ENCODE results near the gene DYNLRB1. TPM values are rescaled to one million over a fixed set of nuclear protein-coding genes. Genes with fewer than 3 reads are reported as not detected.

The DYNLRB1 gene
- total RNA-seq, 1 experiment from 2014 or later: 177 TPM

DNA sequence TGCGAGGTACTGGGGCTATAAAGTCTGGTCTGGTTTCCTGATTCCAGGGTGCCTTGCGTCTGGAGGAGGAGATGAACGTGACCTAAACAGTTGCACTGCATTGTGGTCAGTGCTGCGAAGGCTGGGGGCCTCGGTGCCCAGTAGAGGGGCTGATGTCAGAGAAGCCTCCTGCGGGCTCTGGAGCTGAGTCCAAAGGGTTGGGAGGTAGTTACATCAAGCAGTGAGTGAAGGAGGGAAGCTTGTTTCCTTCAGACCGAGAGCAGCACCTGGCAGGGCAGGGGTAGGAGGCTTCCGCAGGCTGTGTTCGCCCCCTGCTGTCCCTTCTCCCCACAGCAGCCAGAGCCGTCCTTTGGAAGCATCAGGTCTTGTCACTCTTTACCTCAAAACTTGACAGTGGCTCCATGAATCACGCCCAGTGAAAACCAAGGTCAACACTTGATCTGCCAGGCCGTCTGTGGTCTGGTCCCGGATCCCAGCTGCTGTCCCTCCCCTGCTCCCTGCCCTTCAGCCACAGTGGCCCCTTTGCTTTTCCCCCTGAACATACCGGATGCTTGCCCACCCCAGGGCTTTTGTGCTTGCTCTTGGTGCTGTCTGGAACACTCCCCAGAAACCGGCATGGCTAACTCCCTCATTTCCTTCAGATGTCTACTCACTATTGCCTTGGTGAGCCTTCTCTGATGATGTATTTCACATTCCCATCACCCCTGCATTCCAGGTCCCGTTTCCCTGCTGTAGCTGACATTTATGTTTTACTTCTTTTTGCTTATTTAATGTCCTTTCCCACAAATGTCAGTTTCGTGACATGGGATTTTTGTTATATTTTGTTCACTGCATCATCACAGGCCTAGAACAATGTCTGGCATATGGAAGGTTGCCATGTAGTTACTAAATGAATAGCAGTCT is 7.0 kb downstream of the DYNLRB1 start:
- TF ChIP-seq EZH2phosphoT487 (IDR thresholded peaks at IDR 0.05; ENCODE audit: borderline replicate concordance, low read length) (no peak), EZH2 (IDR thresholded peaks at IDR 0.05; ENCODE audit: low read length, unreplicated experiment) (no peak)
- TF ChIP-seq, protein P1, sequence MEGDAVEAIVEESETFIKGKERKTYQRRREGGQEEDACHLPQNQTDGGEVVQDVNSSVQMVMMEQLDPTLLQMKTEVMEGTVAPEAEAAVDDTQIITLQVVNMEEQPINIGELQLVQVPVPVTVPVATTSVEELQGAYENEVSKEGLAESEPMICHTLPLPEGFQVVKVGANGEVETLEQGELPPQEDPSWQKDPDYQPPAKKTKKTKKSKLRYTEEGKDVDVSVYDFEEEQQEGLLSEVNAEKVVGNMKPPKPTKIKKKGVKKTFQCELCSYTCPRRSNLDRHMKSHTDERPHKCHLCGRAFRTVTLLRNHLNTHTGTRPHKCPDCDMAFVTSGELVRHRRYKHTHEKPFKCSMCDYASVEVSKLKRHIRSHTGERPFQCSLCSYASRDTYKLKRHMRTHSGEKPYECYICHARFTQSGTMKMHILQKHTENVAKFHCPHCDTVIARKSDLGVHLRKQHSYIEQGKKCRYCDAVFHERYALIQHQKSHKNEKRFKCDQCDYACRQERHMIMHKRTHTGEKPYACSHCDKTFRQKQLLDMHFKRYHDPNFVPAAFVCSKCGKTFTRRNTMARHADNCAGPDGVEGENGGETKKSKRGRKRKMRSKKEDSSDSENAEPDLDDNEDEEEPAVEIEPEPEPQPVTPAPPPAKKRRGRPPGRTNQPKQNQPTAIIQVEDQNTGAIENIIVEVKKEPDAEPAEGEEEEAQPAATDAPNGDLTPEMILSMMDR (conservative IDR thresholded peaks at IDR 0.05; ENCODE audit: low read depth, low read length): peak; percentile 92
- H3K4me1 ChIP-seq (ENCODE audit: insufficient read depth, low read length): peaks cover 44% of the 10 kb centered on the region

DNA sequence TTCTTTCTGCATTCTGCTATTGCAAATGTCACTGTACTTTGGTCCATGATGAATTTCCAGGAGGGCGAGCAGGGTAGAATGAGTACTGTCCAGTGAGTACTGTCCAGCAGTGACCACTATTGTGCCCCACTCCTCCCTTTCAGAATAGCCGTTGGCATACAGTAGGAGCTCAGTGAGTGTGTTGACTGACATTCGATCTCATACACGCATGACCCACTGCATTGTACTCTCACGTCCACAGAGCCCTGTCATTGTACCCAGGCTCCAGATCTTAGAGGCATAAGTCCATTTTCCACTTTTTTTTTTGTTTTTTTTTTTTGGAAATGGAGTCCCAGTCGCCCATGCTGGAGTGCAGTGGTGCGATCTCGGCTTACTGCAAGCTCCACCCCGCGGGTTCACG is 8.2 kb downstream of the DYNLRB1 start:
- Histone ChIP-seq H2AFZ (ENCODE audit: low read length) (no peak overlapping the region), H3K4me3 (ENCODE audit: low read length) (no peak overlapping the region), H4K20me1 (ENCODE audit: low read length) (peaks cover 7% of the 10 kb centered on the region), H3K27ac (ENCODE audit: low read length) (no peak overlapping the region; the same call in 1 of the 2 replicates), H3K9me2 (replicated peaks; ENCODE audit: low read length) (no peaks in the 10 kb centered on the region), H3K27me3 (ENCODE audit: low read length) (no peaks in the 10 kb centered on the region), H3K9ac (ENCODE audit: low read length) (no peak overlapping the region), H3K36me3 (ENCODE audit: low read depth, low read length) (peaks cover 22% of the 10 kb centered on the region), H3K79me2 (ENCODE audit: low read length) (peaks cover 62% of the 10 kb centered on the region), H3K4me1 (ENCODE audit: insufficient read depth, low read length) (peaks cover 44% of the 10 kb centered on the region), H3K9me3 (ENCODE audit: low read length) (no peaks in the 10 kb centered on the region), H3K4me2 (ENCODE audit: low read length) (no peak overlapping the region), H3F3A (ENCODE audit: low read length, unreplicated experiment) (peaks cover 5% of the 10 kb centered on the region)
- ChIA-PET CTCF (no interaction called here), POLR2A (ENCODE audit: unreplicated experiment) (interaction anchor here (1.8 kb wide), 1 partner anchor 8 kb away, joined by 26 read pairs; the partner anchor contains the start of gene DYNLRB1)
- ATAC-seq: no peak
- intact Hi-C loops (cut with micrococcal nuclease): loop anchor here (5.0 kb wide), 1 partner anchor 267 kb away; no protein-coding TSS in a partner anchor
- DNase-seq: no peak
- BruUV-seq (replicated peaks): no TSS peak
- TF ChIP-seq EZH2 (IDR thresholded peaks at IDR 0.05; ENCODE audit: low read length, unreplicated experiment) (no peak), EZH2phosphoT487 (IDR thresholded peaks at IDR 0.05; ENCODE audit: borderline replicate concordance, low read length) (no peak)
- TF ChIP-seq, protein P1 (conservative IDR thresholded peaks at IDR 0.05; ENCODE audit: low read depth, low read length): no peak

More for the DNA sequence above, 7.0 kb downstream of the DYNLRB1 start:
- POLR2A ChIA-PET (ENCODE audit: unreplicated experiment): interaction anchor here (0.6 to 0.9 kb wide), 2 partner anchors 25 to 28 kb away, joined by 5 read pairs; no protein-coding TSS in a partner anchor
- H3K4me2 ChIP-seq (ENCODE audit: low read length): peak overlapping the region; percentile 44
- no TSS peak for BruUV-seq (replicated peaks)
- CTCF ChIA-PET: interaction anchor here (0.5 to 1.6 kb wide), 6 partner anchors 48 to 247 kb away, joined by 3 to 18 read pairs (median 4); partner anchors contain the start of gene AHCY
- H3K79me2 ChIP-seq (ENCODE audit: low read length): peaks cover 74% of the 10 kb centered on the region
- H4K20me1 ChIP-seq (ENCODE audit: low read length): peaks cover 8% of the 10 kb centered on the region
- DNase-seq (peak; percentile 87), ATAC-seq (peak; percentile 50)
- peaks cover 18% of the 10 kb centered on the region for H3K36me3 ChIP-seq (ENCODE audit: low read depth, low read length)
- no peaks in the 10 kb centered on the region for H3K9me3 ChIP-seq (ENCODE audit: low read length)
- H3K9me2 ChIP-seq (replicated peaks; ENCODE audit: low read length): no peaks in the 10 kb centered on the region
- H3F3A ChIP-seq (ENCODE audit: low read length, unreplicated experiment): peaks cover 5% of the 10 kb centered on the region
- H3K9ac ChIP-seq (ENCODE audit: low read length): no peak overlapping the region
- no peak overlapping the region for H2AFZ ChIP-seq (ENCODE audit: low read length)
- intact Hi-C loops (cut with micrococcal nuclease): loop anchor here (1.0 to 5.0 kb wide), 3 partner anchors 50 to 266 kb away; no protein-coding TSS in a partner anchor
- H3K4me3 ChIP-seq (ENCODE audit: low read length): no peak overlapping the region
- H3K27me3 ChIP-seq (ENCODE audit: low read length): no peaks in the 10 kb centered on the region
- H3K27ac ChIP-seq (ENCODE audit: low read length): peak overlapping the region; percentile 43
